IMR-90 (cell line): ENCODE measurements around the gene HNRNPR. TPM values are rescaled to one million over a fixed set of nuclear protein-coding genes. Genes with fewer than 3 reads are reported as not detected.
A peak's percentile ranks its signal among the peaks of the same experiment; 100 is the strongest.

Experiments
- ATAC-seq: fragments of 200-7000 bp; cut with Tn5 transposase; 2 replicates; pipeline ENCODE4 v1.9.1; 2020; ENCODE audit warnings: low read depth, mild to moderate bottlenecking, moderate library complexity
- BruUV-seq: library from RNA; stranded (reverse); fragments of 400-500 nt; replicated peaks from 2 replicates; lab custom pipeline; 2021; lab: Mats Ljungman, UMichigan
- CTCF ChIA-PET: fragments of 300-600 bp; formaldehyde crosslinking; extraction: SDS; loops from one replicate; lab custom pipeline; 2021; ENCODE audit warnings: antibody characterized with exemption; lab: Yijun Ruan, JAX
- POLR2A ChIA-PET: fragments of 300-600 bp; sonication (Branson Sonifier 250); formaldehyde crosslinking; loops from one replicate; lab custom pipeline; 2022; ENCODE audit warnings: antibody characterized with exemption; ENCODE audit not compliant: unreplicated experiment; lab: Charles Lee
- DNase-seq: peaks from one replicate; pipeline ENCODE4 v3.0.0; 2013
- H2AFZ ChIP-seq: replicated peaks from 2 replicates; pipeline ENCODE3; 2013; ENCODE audit warnings: low read length, mild to moderate bottlenecking; ENCODE audit not compliant: poor library complexity
- H2AK5ac ChIP-seq: 2 replicates; pipeline ENCODE4 v1.6.1; 2013; ENCODE audit warnings: low read depth, low read length, inconsistent platforms
- H2AK9ac ChIP-seq: replicated peaks from 2 replicates; pipeline ENCODE3; 2013; ENCODE audit warnings: mild to moderate bottlenecking, low read depth, low read length, moderate library complexity; ENCODE audit not compliant: poor library complexity
- H2BK120ac ChIP-seq: 2 replicates; pipeline ENCODE4 v1.6.1; 2013; ENCODE audit warnings: low read depth, low read length, inconsistent platforms
- H2BK15ac ChIP-seq: 3 replicates; pipeline ENCODE4 v1.6.1; 2013; ENCODE audit warnings: low read depth, low read length, inconsistent platforms
- H2BK20ac ChIP-seq: 2 replicates; pipeline ENCODE4 v1.6.1; 2013; ENCODE audit warnings: low read depth, mild to moderate bottlenecking, inconsistent platforms, low read length, moderate library complexity
- H2BK5ac ChIP-seq: 2 replicates; pipeline ENCODE4 v1.6.1; 2013; ENCODE audit warnings: mild to moderate bottlenecking, low read depth, low read length, inconsistent platforms; ENCODE audit not compliant: poor library complexity, severe bottlenecking
- H3K14ac ChIP-seq: replicated peaks from 2 replicates; pipeline ENCODE4 v1.6.1; 2013; ENCODE audit warnings: low read depth, low read length, inconsistent platforms
- H3K18ac ChIP-seq: 2 replicates; pipeline ENCODE4 v1.6.1; 2013; ENCODE audit warnings: low read depth, low read length, control low read depth
- H3K23ac ChIP-seq: 2 replicates; pipeline ENCODE4 v1.6.1; 2013; ENCODE audit warnings: low read depth, low read length, inconsistent platforms
- H3K27ac ChIP-seq: 2 replicates; pipeline ENCODE4 v1.5.1; 2013; ENCODE audit warnings: mild to moderate bottlenecking, control low read depth, low read length; ENCODE audit not compliant: insufficient read depth
- H3K27me3 ChIP-seq: 2 replicates; pipeline ENCODE4 v1.6.1; 2013; ENCODE audit warnings: low read length; ENCODE audit not compliant: control insufficient read depth, insufficient read depth
- H3K36me3 ChIP-seq: 2 replicates; pipeline ENCODE4 v1.6.1; 2013; ENCODE audit warnings: low read length, mixed read lengths; ENCODE audit not compliant: control insufficient read depth, insufficient read depth
- H3K4ac ChIP-seq: 2 replicates; pipeline ENCODE4 v1.6.1; 2013; ENCODE audit warnings: low read depth, low read length, inconsistent platforms
- H3K4me1 ChIP-seq: 2 replicates; pipeline ENCODE4 v1.6.1; 2013; ENCODE audit warnings: low read length, mixed read lengths; ENCODE audit not compliant: control insufficient read depth, insufficient read depth
- H3K4me2 ChIP-seq: 2 replicates; pipeline ENCODE4 v1.6.1; 2013; ENCODE audit warnings: low read depth, mild to moderate bottlenecking, control low read depth, low read length, moderate library complexity
- H3K4me3 ChIP-seq: 2 replicates; pipeline ENCODE4 v1.5.1; 2013; ENCODE audit warnings: low read depth, mild to moderate bottlenecking, control low read depth, low read length, moderate library complexity; ENCODE audit not compliant: insufficient read depth
- H3K56ac ChIP-seq: 2 replicates; pipeline ENCODE4 v1.6.1; 2013; ENCODE audit warnings: low read length, inconsistent platforms; ENCODE audit not compliant: insufficient read depth; ENCODE audit errors: extremely low read depth
- H3K79me1 ChIP-seq, 2 experiments: 2 replicates each; pipeline ENCODE4 v1.6.1; 2013; ENCODE audit warnings: low read length in 2 of 2, inconsistent platforms in 1 of 2, low read depth in 1 of 2
- H3K9ac ChIP-seq: 2 replicates; pipeline ENCODE4 v1.6.1; 2013; ENCODE audit warnings: low read depth, low read length, control low read depth
- H3K9me1 ChIP-seq: 2 replicates; pipeline ENCODE4 v1.6.1; 2013; ENCODE audit warnings: low read length, inconsistent platforms; ENCODE audit not compliant: insufficient read depth
- H3K9me3 ChIP-seq: 2 replicates; pipeline ENCODE4 v1.6.1; 2013; ENCODE audit warnings: low read length; ENCODE audit not compliant: control insufficient read depth, insufficient read depth
- H4K20me1 ChIP-seq: 2 replicates; pipeline ENCODE4 v1.6.1; 2013; ENCODE audit warnings: low read length, inconsistent platforms; ENCODE audit not compliant: insufficient read depth
- H4K5ac ChIP-seq: 2 replicates; pipeline ENCODE4 v1.6.1; 2013; ENCODE audit warnings: mild to moderate bottlenecking, low read depth, low read length, control low read depth
- H4K8ac ChIP-seq, 2 experiments: 2 replicates each; pipeline ENCODE4 v1.6.1; 2013; ENCODE audit warnings: low read depth in 2 of 2, low read length in 2 of 2, control low read depth in 1 of 2, inconsistent platforms in 1 of 2
- H4K91ac ChIP-seq: 2 replicates; pipeline ENCODE4 v1.6.1; 2013; ENCODE audit warnings: low read depth, low read length, inconsistent platforms; ENCODE audit not compliant: insufficient read depth
- CEBPB ChIP-seq: IDR thresholded peaks from 2 replicates; pipeline ENCODE4 v1.6.1; 2012; ENCODE audit warnings: low read depth, low read length, improper control_type of control experiment
- CHD1 ChIP-seq: IDR thresholded peaks from 2 replicates; pipeline ENCODE4 v1.6.1; 2012; ENCODE audit warnings: low read depth, low read length, improper control_type of control experiment
- CTCF ChIP-seq: conservative IDR thresholded peaks from 2 replicates; pipeline ENCODE4 v1.5.1; 2012; ENCODE audit warnings: mild to moderate bottlenecking, low read depth, low read length, improper control_type of control experiment
- ELK1 ChIP-seq: fragments of 150-350 bp; IDR thresholded peaks from 2 replicates; pipeline ENCODE4 v1.6.1; 2016; ENCODE audit warnings: low read depth, mild to moderate bottlenecking, low read length, moderate library complexity, borderline replicate concordance
- FOS ChIP-seq: fragments of 150-350 bp; IDR thresholded peaks from 2 replicates; pipeline ENCODE4 v1.6.1; 2016; ENCODE audit warnings: low read depth, low read length
- MAFK ChIP-seq: IDR thresholded peaks from 2 replicates; pipeline ENCODE4 v1.6.1; 2012; ENCODE audit warnings: low read depth, low read length, improper control_type of control experiment
- MAZ ChIP-seq: IDR thresholded peaks from 2 replicates; pipeline ENCODE4 v1.6.1; 2012; ENCODE audit warnings: low read depth, mild to moderate bottlenecking, low read length, improper control_type of control experiment, moderate library complexity, borderline replicate concordance
- POLR2A ChIP-seq: IDR thresholded peaks from 2 replicates; pipeline ENCODE4 v1.6.1; 2012; ENCODE audit warnings: mild to moderate bottlenecking, low read depth, low read length
- RAD21 ChIP-seq: IDR thresholded peaks from 2 replicates; pipeline ENCODE4 v1.6.1; 2012; ENCODE audit warnings: low read length, improper control_type of control experiment
- RCOR1 ChIP-seq: IDR thresholded peaks from 2 replicates; pipeline ENCODE4 v1.6.1; 2012; ENCODE audit warnings: mild to moderate bottlenecking, low read length, improper control_type of control experiment; ENCODE audit not compliant: insufficient replicate concordance
- RFX5 ChIP-seq: IDR thresholded peaks from 2 replicates; pipeline ENCODE4 v1.8.0; 2012; ENCODE audit warnings: low read depth, mild to moderate bottlenecking, low read length, moderate library complexity
- SMC3 ChIP-seq: fragments of 150-350 bp; IDR thresholded peaks from 2 replicates; pipeline ENCODE4 v1.6.1; 2016; ENCODE audit warnings: low read depth, mild to moderate bottlenecking, antibody characterized with exemption, low read length, moderate library complexity
- USF2 ChIP-seq: fragments of 150-350 bp; IDR thresholded peaks from 2 replicates; pipeline ENCODE4 v1.6.1; 2017; ENCODE audit warnings: mild to moderate bottlenecking, antibody characterized with exemption, low read length, low read depth
- WGBS, 2 experiments: methylation state at CpG; one replicate each; pipeline versions ENCODE4 v1.1.5 to v1.1.7; 2013; ENCODE audit warnings: missing lambda C conversion rate in 2 of 2; ENCODE audit not compliant: insufficient read length in 1 of 2; ENCODE audit errors: extremely low coverage in 2 of 2; 5-methylcytosine and 5-hydroxymethylcytosine counted together
- dilution Hi-C: fragments of 300-500 bp; cut with HindIII; formaldehyde crosslinking; loops from one replicate; pipeline ENCODE4 v1.14.3; 2018; ENCODE audit warnings: low sequenced_read_pairs; ENCODE audit not compliant: unreplicated experiment
- in situ Hi-C: fragments of 300-500 bp; cut with MboI; formaldehyde crosslinking; loops from 3 replicates; pipeline ENCODE4 v1.14.3; 2019; ENCODE audit warnings: low sequenced_read_pairs, inconsistent platforms, mixed read lengths
- intact Hi-C: fragments of 100-400 bp; cut with micrococcal nuclease; formaldehyde crosslinking; loops from 2 replicates; pipeline ENCODE4 v1.10.0; 2022
- polyA plus RNA-seq, 3 experiments: library from polyadenylated mRNA; depleted of rRNA; stranded (reverse); fragments of >200 nt; gene quantifications; 2 replicates each; pipeline ENCODE4 v1.2.3, GENCODE V29; 2012; ENCODE audit warnings: low replicate concordance in 1 of 3
- total RNA-seq: library from RNA; depleted of rRNA; stranded (reverse); fragments of >200 nt; gene quantifications from 2 replicates; pipeline ENCODE4 v1.2.3, GENCODE V29; 2012

Gene HNRNPR
- total and polyA plus RNA-seq, 2 of the 4 experiments (the other 2 are of a cell fraction): 99.7 to 111 TPM

- TF ChIP-seq CHD1 (no peak), ELK1 (no peak), RCOR1 (no peak), CTCF (no peak), USF2 (no peak), CEBPB (peak; percentile 62), RFX5 (no peak), FOS (no peak), POLR2A (no peak), SMC3 (no peak), MAFK (peak; percentile 67), MAZ (no peak), RAD21 (no peak)
- Histone ChIP-seq H4K91ac (no peak overlapping the region), H3K9me1 (peaks cover 2% of the 10 kb centered on the region), H3K4me3 (peak overlapping the region; percentile 93), H3K27me3 (no peaks in the 10 kb centered on the region), H2BK120ac (no peak overlapping the region), H3K36me3 (peaks cover 7% of the 10 kb centered on the region), H3K4me1 (peaks cover 4% of the 10 kb centered on the region; the same call in 1 of the 2 replicates), H4K5ac (no peak overlapping the region; the same call in 1 of the 2 replicates), H4K8ac (no peak overlapping the region), H3K4ac (no peak overlapping the region), H3K79me1 (peaks cover 0 to 6% of the 10 kb centered on the region in 2 experiments; a peak in 1 of 4 replicates), H3K14ac (peak overlapping the region; percentile 69), H3K4me2 (peak overlapping the region; percentile 99), H4K20me1 (peaks cover 61% of the 10 kb centered on the region), H2AFZ (no peak overlapping the region), H3K27ac (peak overlapping the region; percentile 13; the same call in 1 of the 2 replicates), H2BK15ac (no peak overlapping the region), H3K9ac (peak overlapping the region; percentile 85; the same call in 1 of the 2 replicates), H2AK5ac (no peak overlapping the region), H2AK9ac (no peak overlapping the region), H3K56ac (peak overlapping the region; percentile 33), H3K23ac (peak overlapping the region; percentile 40; the same call in 1 of the 2 replicates), H2BK20ac (no peak overlapping the region), H3K9me3 (no peaks in the 10 kb centered on the region), H3K18ac (no peak overlapping the region), H2BK5ac (peak overlapping the region; percentile 8)
- intact Hi-C loops (loop anchor here (5.0 kb wide), 2 partner anchors 140 to 190 kb away; partner anchors contain the start of genes ASAP3 and E2F2), dilution Hi-C loops (no loop called here), in situ Hi-C loops (no loop called here)
- ChIA-PET CTCF (interaction anchor here (0.7 to 2.7 kb wide), 3 partner anchors 61 to 912 kb away, joined by 3 to 8 read pairs (median 4); no protein-coding TSS in a partner anchor), POLR2A (no interaction called here)
- ATAC-seq (no peak), DNase-seq (no peak)
- BruUV-seq: TSS peak; percentile 44
- no CpG with 5 or more reads among the region's 10 CpGs for WGBS, 2 experiments
These were observed 2.0 kb downstream of the HNRNPR start for GRCh38 chr1:23341931-23342692.
